A549 (cell line): ENCODE data around the gene GOLGA8B. TPM values are rescaled to one million over a fixed set of nuclear protein-coding genes. Genes with fewer than 3 reads are reported as not detected.
"Not testable (repeated sequence)": the region's sequence is repeated elsewhere in the genome, so short reads cannot be mapped to it uniquely, and the experiment has no call there.

Experiments used
- ATAC-seq, 2 experiments: fragments of 200-7000 bp in 1 of 2; fragments of >200 bp in 1 of 2; cut with Nextera tagmentation in 1 of 2; cut with Tn5 transposase in 1 of 2; 3 replicates each; pipeline versions ENCODE4 v1.8.0 to v1.9.1; 2018 to 2020; ENCODE audit warnings: mild to moderate bottlenecking in 1 of 2, moderate library complexity in 1 of 2
- CTCF ChIA-PET: fragments of 300-600 bp; sonication (Branson Sonifier 250); formaldehyde crosslinking; extraction: SDS; loops from one replicate; lab custom pipeline; 2021; ENCODE audit warnings: antibody characterized with exemption, inconsistent platforms; lab: Yijun Ruan, JAX
- POLR2A ChIA-PET: fragments of 350-600 bp; formaldehyde crosslinking; extraction: SDS; loops from one replicate; lab custom pipeline; 2021; ENCODE audit warnings: antibody characterized with exemption, inconsistent platforms; lab: Yijun Ruan, JAX
- DNase-seq, 2 experiments: peaks; one replicate each; pipeline versions ENCODE4 v3.0.0 to v3.0.0-alpha.2; 2011 to 2016; ENCODE audit warnings: low read depth in 1 of 2, low spot score in 1 of 2
- FAIRE-seq: peaks from 2 replicates; lab custom pipeline; 2011; peaks lifted over from hg19 to GRCh38; lab: Jason Lieb, UNC
- H3K27ac ChIP-seq, 2 experiments: fragments of >200 bp; sonication (Bioruptor Twin); formaldehyde crosslinking; 3 replicates each; pipeline ENCODE4 v1.5.1; 2016 to 2017
- H3K4me1 ChIP-seq: fragments of >200 bp; sonication (Bioruptor Twin); formaldehyde crosslinking; 3 replicates; pipeline ENCODE4 v1.6.1; 2016
- H3K4me2 ChIP-seq: fragments of >200 bp; sonication (Bioruptor Twin); formaldehyde crosslinking; 3 replicates; pipeline ENCODE4 v1.6.1; 2016
- H3K4me3 ChIP-seq: fragments of >200 bp; sonication (Bioruptor Twin); formaldehyde crosslinking; 3 replicates; pipeline ENCODE4 v1.5.1; 2016
- H3K9me3 ChIP-seq: fragments of >200 bp; sonication (Bioruptor Twin); formaldehyde crosslinking; 3 replicates; pipeline ENCODE4 v1.6.1; 2016
- CEBPB ChIP-seq, 2 experiments: fragments of >200 bp in 1 of 2; sonication (Bioruptor Twin) in 1 of 2; formaldehyde crosslinking in 1 of 2; IDR thresholded peaks; 2 replicates each; pipeline ENCODE4 v1.6.1; 2012 to 2016
- EHF ChIP-seq: fragments of 250-450 bp; sonication (Bioruptor Pico); IDR thresholded peaks from 2 replicates; pipeline ENCODE4 v1.5.0; 2020; ENCODE audit warnings: mild to moderate bottlenecking
- FOSL2 ChIP-seq, 2 experiments: fragments of 450-650 bp in 1 of 2; fragments of >200 bp in 1 of 2; sonication (Bioruptor Twin) in 1 of 2; formaldehyde crosslinking; IDR thresholded peaks; 2 replicates each; pipeline versions ENCODE4 v1.5.0 to v1.6.1; 2016 to 2020; ENCODE audit warnings: mild to moderate bottlenecking in 1 of 2, moderate library complexity in 1 of 2
- GATA3 ChIP-seq: IDR thresholded peaks from 2 replicates; pipeline ENCODE4 v1.6.1; 2012; ENCODE audit warnings: borderline replicate concordance
- HEYL ChIP-seq: fragments of 250-450 bp; sonication (Bioruptor Pico); IDR thresholded peaks from 2 replicates; pipeline ENCODE4 v1.8.0; 2021; ENCODE audit warnings: mild to moderate bottlenecking, moderate library complexity
- HOXB5 ChIP-seq: fragments of 250-450 bp; sonication (Bioruptor Pico); IDR thresholded peaks from 2 replicates; pipeline ENCODE4 v1.5.0; 2020; ENCODE audit warnings: mild to moderate bottlenecking, moderate library complexity
- JUN ChIP-seq, 2 experiments: fragments of >200 bp; sonication (Bioruptor Twin); formaldehyde crosslinking; IDR thresholded peaks; 2 replicates in 1 of 2; 3 replicates in 1 of 2; pipeline ENCODE4 v1.6.1; 2016 to 2017
- MAZ ChIP-seq: fragments of 150-350 bp; IDR thresholded peaks from 2 replicates; pipeline ENCODE4 v1.6.1; 2014; ENCODE audit warnings: antibody characterized with exemption, low read depth, low read length, borderline replicate concordance
- MYC ChIP-seq: IDR thresholded peaks from 2 replicates; pipeline ENCODE4 v1.6.1; 2012; ENCODE audit warnings: mild to moderate bottlenecking, inconsistent platforms, low read length, improper control_type of control experiment, borderline replicate concordance
- NFE2L2 ChIP-seq: fragments of 150-350 bp; conservative IDR thresholded peaks from 2 replicates; pipeline ENCODE4 v1.6.1; 2014; ENCODE audit warnings: low read length
- NR3C1 ChIP-seq: fragments of >200 bp; sonication (Bioruptor Twin); formaldehyde crosslinking; IDR thresholded peaks from 3 replicates; pipeline ENCODE4 v1.6.1; 2017
- PHF8 ChIP-seq: fragments of 200-600 bp; sonication (generic); IDR thresholded peaks from 2 replicates; pipeline ENCODE4 v1.6.1; 2016; ENCODE audit warnings: low read depth, mild to moderate bottlenecking, antibody characterized with exemption, moderate library complexity, borderline replicate concordance
- POLR2A ChIP-seq: IDR thresholded peaks from 2 replicates; pipeline ENCODE4 v1.6.1; 2012; ENCODE audit warnings: mild to moderate bottlenecking, low read length
- TP53 ChIP-seq: fragments of 250-450 bp; sonication (Bioruptor Pico); IDR thresholded peaks from 2 replicates; pipeline ENCODE4 v1.5.0; 2021; ENCODE audit warnings: mild to moderate bottlenecking, moderate library complexity
- ZC3H11A ChIP-seq: fragments of 450-650 bp; IDR thresholded peaks from 2 replicates; pipeline ENCODE4 v1.6.1; 2014; ENCODE audit warnings: antibody characterized with exemption, mild to moderate bottlenecking
- ZNF302 ChIP-seq: fragments of 250-450 bp; sonication (Bioruptor Pico); IDR thresholded peaks from 2 replicates; pipeline ENCODE4 v1.9.0; 2021; ENCODE audit warnings: inconsistent platforms, mild to moderate bottlenecking, moderate library complexity
- WGBS: methylation state at CpG from one replicate; pipeline ENCODE4 v1.1.6; 2017; ENCODE audit errors: missing lambda C conversion rate; 5-methylcytosine and 5-hydroxymethylcytosine counted together
- polyA plus RNA-seq, 4 experiments: library from polyadenylated mRNA; depleted of rRNA in 3 of 4; stranded (reverse); fragments of >200 nt; fragmentation: RNase III in 1 of 4; extraction: RNeasy Plus Mini Kit Qiagen cat#74134 plus additional on column Dnase treatment in 1 of 4; gene quantifications; 2 replicates in 3 of 4; 3 replicates in 1 of 4; pipeline ENCODE4 v1.2.3, GENCODE V29; 2011 to 2017
- TF ChIP-seq, protein P1 (sequence below): fragments of >200 bp; sonication (Bioruptor Twin); formaldehyde crosslinking; IDR thresholded peaks from 3 replicates; pipeline ENCODE4 v1.6.1; 2016
- TF ChIP-seq, protein P2 (sequence below): IDR thresholded peaks from 2 replicates; pipeline ENCODE4 v1.6.1; 2012; ENCODE audit warnings: low read depth, borderline replicate concordance
- TF ChIP-seq, protein P3 (sequence below): IDR thresholded peaks from 2 replicates; pipeline ENCODE4 v1.6.1; 2012
- TF ChIP-seq, protein P4 (sequence below): fragments of 200-600 bp; sonication (generic); IDR thresholded peaks from 2 replicates; pipeline ENCODE4 v1.6.1; 2016; ENCODE audit warnings: antibody characterized with exemption, mild to moderate bottlenecking, moderate library complexity

GOLGA8B gene
- polyA plus RNA-seq, 2 of the 4 experiments (the other 2 are of a cell fraction), result 38.1 to 49.0 TPM

DNA sequence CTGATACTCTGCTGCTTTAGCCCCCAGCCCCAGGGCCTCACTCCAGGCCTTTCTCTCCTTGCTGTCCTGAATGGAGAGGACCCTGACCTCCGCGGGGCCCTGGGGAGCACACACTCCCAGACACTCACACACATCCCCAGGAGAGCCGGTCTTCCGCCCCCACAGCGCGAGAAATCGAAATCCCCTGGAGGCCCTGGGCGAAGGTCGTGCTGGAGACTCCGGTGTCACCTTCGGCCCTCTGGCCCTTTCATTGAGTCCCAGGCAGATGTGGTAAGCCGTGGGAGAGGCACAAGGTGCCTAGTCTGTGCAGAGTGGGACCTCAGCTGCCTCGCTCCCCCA is 848 bp upstream of the GOLGA8B start:
- Histone ChIP-seq H3K9me3 (0 out of 3 replicates have a peak, but pooled peaks cover 2% of the 10 kb centered on the region), H3K4me3 (peak overlapping the region; percentile 97), H3K4me1 (peaks cover 16% of the 10 kb centered on the region), H3K27ac (peak overlapping the region; percentile 80 to 87), H3K4me2 (peak overlapping the region; percentile 88)
- 82% methylated on average over 13 of the region's 13 CpGs for WGBS
- ATAC-seq (peak in 1 of 2 experiments; percentile 2; a peak in 1 of 6 replicates), FAIRE-seq (no peak), DNase-seq (no peak)
- ChIA-PET POLR2A (interaction anchor here (1.6 kb wide), 1 partner anchor 147 kb away, joined by 7 read pairs; the partner anchor contains the start of gene GOLGA8A), CTCF (interaction anchor here (1.4 kb wide), 1 partner anchor 523 kb away, joined by 3 read pairs; no protein-coding TSS in a partner anchor)
- no peak for TF ChIP-seq MAZ
- TF ChIP-seq POLR2A, result 0 out of 2 replicates have a peak, but pooled peaks have one; percentile 0

DNA sequence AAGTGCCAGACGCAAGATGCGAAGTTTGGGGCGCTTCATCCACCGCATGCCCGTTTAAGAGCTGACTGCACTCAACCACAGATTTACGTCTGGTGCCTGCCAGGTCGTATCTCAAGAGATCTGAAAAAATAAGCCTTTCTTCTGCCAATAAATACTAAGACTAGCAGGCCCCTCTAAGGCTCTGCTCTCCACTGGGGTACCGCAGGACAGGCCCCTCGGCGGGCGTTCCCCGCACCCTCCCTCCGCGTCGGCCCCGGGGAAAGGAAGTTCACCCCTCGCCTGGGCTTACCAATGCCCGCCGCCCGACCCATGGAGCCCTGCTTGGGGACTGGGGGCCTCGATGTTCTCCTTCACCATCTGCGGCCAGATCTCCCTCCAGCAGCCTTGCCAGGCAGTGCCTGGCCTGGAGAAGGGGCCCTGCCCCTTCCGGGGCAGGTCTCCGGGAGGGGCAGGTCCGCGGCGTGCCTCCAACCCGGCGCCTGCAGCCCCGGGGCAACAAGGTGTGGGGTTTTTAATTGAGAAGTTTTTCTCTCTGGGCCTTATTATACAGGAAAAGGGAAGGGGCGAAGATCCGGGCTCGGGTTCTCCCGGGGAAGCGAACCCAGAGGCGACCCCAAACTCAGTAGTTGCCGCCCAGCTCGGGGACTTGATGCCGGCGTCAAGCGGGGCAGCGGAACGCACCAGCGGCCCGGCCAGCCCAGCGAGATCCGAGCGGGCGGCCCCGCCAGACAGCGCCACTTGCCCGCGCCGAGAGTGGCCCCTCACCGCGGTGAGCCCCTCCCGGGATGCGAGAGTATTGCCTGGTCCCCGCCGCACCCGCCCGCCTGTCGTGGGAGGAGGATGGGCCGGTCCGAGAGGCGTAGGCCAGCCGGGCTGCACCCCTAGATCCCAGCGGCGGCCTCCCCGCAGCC is 735 bp downstream of the GOLGA8B start:
- 10% methylated on average over 51 of the region's 70 CpGs for WGBS
- Histone ChIP-seq H3K4me2 (peak overlapping the region; percentile 88), H3K9me3 (no peaks in the 10 kb centered on the region), H3K27ac (peak overlapping the region; percentile 80 to 87), H3K4me3 (peak overlapping the region; percentile 97), H3K4me1 (peaks cover 22% of the 10 kb centered on the region)
- POLR2A ChIA-PET, result interaction anchor here (1.0 to 1.6 kb wide), 2 partner anchors 145 to 244 kb away, joined by 3 to 7 read pairs; partner anchors contain the start of gene GOLGA8A
- FAIRE-seq, result no peak
- peak; percentile 65 to 86 for ATAC-seq
- CTCF ChIA-PET, result interaction anchor here (0.6 to 1.3 kb wide), 2 partner anchors 216 to 240 kb away, joined by 3 read pairs; partner anchors contain the start of genes LPCAT4, NOP10 and NUTM1
- peak; percentile 39 to 55 for DNase-seq
- TF ChIP-seq ZC3H11A (no peak), CEBPB (IDR thresholded peaks at IDR 0.05) (no peak), HOXB5 (no peak), ZNF302 (CRISPR knock-in tag) (no peak), FOSL2 (IDR thresholded peaks at IDR 0.05) (no peak), FOSL2 (CRISPR knock-in tag; IDR thresholded peaks at IDR 0.05) (no peak), HEYL (CRISPR knock-in tag) (no peak), MYC (no peak), POLR2A (peak; percentile 50; the same call in 1 of the 2 replicates)
- TF ChIP-seq, protein P1, sequence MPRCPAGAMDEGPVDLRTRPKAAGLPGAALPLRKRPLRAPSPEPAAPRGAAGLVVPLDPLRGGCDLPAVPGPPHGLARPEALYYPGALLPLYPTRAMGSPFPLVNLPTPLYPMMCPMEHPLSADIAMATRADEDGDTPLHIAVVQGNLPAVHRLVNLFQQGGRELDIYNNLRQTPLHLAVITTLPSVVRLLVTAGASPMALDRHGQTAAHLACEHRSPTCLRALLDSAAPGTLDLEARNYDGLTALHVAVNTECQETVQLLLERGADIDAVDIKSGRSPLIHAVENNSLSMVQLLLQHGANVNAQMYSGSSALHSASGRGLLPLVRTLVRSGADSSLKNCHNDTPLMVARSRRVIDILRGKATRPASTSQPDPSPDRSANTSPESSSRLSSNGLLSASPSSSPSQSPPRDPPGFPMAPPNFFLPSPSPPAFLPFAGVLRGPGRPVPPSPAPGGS, result 0 out of 3 replicates have a peak, but pooled peaks have one; percentile 23
- TF ChIP-seq, protein P2, sequence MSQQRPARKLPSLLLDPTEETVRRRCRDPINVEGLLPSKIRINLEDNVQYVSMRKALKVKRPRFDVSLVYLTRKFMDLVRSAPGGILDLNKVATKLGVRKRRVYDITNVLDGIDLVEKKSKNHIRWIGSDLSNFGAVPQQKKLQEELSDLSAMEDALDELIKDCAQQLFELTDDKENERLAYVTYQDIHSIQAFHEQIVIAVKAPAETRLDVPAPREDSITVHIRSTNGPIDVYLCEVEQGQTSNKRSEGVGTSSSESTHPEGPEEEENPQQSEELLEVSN, result 0 out of 2 replicates have a peak, but pooled peaks have one; percentile 36
- TF ChIP-seq, protein P3, sequence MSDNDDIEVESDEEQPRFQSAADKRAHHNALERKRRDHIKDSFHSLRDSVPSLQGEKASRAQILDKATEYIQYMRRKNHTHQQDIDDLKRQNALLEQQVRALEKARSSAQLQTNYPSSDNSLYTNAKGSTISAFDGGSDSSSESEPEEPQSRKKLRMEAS, result peak; percentile 24; the same call in 1 of the 2 replicates

DNA sequence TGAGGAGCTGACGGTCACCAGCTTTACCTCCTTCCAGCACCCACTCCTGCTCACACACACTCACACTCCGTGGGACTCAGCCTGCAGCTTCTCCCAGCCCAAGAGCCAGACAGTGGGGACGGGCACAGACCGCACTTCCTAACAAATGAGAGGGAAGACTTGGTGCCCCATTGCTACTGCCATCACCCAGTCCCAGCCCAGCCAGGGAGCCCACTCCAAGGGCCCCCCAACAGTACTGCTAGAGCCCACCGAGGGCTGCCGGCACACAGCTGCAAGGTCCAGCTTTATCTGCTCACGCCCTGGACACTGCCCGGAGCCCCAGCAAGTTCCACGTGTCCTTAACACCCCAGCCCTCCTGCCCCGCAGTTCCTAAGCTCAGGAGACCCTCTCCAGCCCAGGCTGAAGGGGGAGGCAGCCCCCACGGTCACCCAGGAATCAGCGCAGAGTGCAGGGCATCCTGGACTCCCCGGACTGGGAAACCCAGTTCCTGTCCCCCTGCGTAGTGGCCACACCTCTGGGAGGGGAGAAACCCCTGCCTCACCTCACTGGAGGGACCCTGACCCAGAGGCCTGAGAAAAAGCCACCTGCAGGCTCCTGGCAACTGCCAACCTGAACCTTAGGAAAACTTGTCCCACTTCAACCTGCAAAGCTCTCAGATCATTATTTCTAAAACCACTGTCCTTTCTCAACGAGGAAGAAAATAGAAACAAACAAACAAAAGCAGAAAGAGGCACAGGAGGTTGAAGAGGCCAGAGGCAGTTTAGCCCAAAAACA is 1.6 kb downstream of the GOLGA8B start:
- CTCF ChIA-PET, result interaction anchor here (0.8 to 1.3 kb wide), 3 partner anchors 10 to 338 kb away, joined by 3 read pairs; partner anchors contain the start of gene LPCAT4
- ATAC-seq, H3K9me3 ChIP-seq, POLR2A ChIA-PET, FAIRE-seq, DNase-seq: not testable (repeated sequence)
- WGBS, result 81% methylated on average over 9 of the region's 15 CpGs
- H3K4me3 ChIP-seq, result peak overlapping the region; percentile 97
- H3K27ac ChIP-seq, result peak overlapping the region; percentile 80 to 87
- peak overlapping the region; percentile 88 for H3K4me2 ChIP-seq
- peaks cover 23% of the 10 kb centered on the region for H3K4me1 ChIP-seq

DNA sequence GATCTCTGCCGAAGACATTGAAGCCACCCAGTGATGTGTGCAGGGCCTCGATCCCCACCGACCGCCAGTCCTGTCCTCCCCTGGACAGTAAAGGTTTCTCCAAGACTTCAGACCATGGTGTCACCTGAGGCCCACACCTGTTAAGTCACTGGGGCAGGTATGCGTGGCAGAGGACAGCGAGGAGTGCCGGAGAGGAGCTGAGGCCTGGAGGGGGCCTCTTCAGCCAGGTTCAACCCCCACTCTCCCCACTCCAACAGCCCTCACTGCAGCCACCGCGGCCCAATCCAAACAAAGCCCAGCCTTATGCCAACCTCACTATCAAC is 2.4 kb downstream of the GOLGA8B start:
- Histone ChIP-seq H3K27ac (no peak overlapping the region), H3K4me1 (peaks cover 23% of the 10 kb centered on the region), H3K9me3 (no peaks in the 10 kb centered on the region), H3K4me2 (no peak overlapping the region), H3K4me3 (no peak overlapping the region)
- ATAC-seq, result no peak
- 94% methylated on average over 9 of the region's 9 CpGs for WGBS
- no peak for FAIRE-seq
- POLR2A ChIA-PET, result no interaction called here
- CTCF ChIA-PET, result interaction anchor here (0.8 to 0.9 kb wide), 2 partner anchors 11 to 339 kb away, joined by 3 read pairs; no protein-coding TSS in a partner anchor
- no peak for DNase-seq
- TF ChIP-seq PHF8, result no peak
- TF ChIP-seq, protein P4, sequence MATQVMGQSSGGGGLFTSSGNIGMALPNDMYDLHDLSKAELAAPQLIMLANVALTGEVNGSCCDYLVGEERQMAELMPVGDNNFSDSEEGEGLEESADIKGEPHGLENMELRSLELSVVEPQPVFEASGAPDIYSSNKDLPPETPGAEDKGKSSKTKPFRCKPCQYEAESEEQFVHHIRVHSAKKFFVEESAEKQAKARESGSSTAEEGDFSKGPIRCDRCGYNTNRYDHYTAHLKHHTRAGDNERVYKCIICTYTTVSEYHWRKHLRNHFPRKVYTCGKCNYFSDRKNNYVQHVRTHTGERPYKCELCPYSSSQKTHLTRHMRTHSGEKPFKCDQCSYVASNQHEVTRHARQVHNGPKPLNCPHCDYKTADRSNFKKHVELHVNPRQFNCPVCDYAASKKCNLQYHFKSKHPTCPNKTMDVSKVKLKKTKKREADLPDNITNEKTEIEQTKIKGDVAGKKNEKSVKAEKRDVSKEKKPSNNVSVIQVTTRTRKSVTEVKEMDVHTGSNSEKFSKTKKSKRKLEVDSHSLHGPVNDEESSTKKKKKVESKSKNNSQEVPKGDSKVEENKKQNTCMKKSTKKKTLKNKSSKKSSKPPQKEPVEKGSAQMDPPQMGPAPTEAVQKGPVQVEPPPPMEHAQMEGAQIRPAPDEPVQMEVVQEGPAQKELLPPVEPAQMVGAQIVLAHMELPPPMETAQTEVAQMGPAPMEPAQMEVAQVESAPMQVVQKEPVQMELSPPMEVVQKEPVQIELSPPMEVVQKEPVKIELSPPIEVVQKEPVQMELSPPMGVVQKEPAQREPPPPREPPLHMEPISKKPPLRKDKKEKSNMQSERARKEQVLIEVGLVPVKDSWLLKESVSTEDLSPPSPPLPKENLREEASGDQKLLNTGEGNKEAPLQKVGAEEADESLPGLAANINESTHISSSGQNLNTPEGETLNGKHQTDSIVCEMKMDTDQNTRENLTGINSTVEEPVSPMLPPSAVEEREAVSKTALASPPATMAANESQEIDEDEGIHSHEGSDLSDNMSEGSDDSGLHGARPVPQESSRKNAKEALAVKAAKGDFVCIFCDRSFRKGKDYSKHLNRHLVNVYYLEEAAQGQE, result no peak
- TF ChIP-seq EHF (CRISPR knock-in tag), result no peak
- TF ChIP-seq GATA3, result no peak
- TF ChIP-seq NFE2L2, result no peak
- no peak for TF ChIP-seq TP53
- TF ChIP-seq JUN (IDR thresholded peaks at IDR 0.05), result no peak
- no peak for TF ChIP-seq NR3C1
